SK-N-SH treated with all-trans-retinoic acid at 6 μM for 48 hours (cell line): ENCODE measurements around the gene SUPT16H.

Source experiments
- CREB5 ChIP-seq: fragments of 250-450 bp; sonication (Bioruptor Pico); IDR thresholded peaks from 2 replicates; pipeline ENCODE4 v1.5.1; 2020; ENCODE audit warnings: low read depth, mild to moderate bottlenecking, moderate library complexity
- GLIS3 ChIP-seq: fragments of 250-450 bp; sonication (Bioruptor Pico); IDR thresholded peaks from 2 replicates; pipeline ENCODE4 v1.5.0; 2020; ENCODE audit warnings: mild to moderate bottlenecking, moderate library complexity
- ISL1 ChIP-seq: fragments of 250-450 bp; sonication (Bioruptor Pico); IDR thresholded peaks from 2 replicates; pipeline ENCODE4 v2.1.2; 2022; ENCODE audit warnings: mild to moderate bottlenecking, moderate library complexity
- OSR1 ChIP-seq: fragments of 250-450 bp; sonication (Bioruptor Pico); IDR thresholded peaks from 2 replicates; pipeline ENCODE4 v1.8.0; 2022; ENCODE audit warnings: moderate library complexity, mild to moderate bottlenecking, inconsistent platforms
- ZFP3 ChIP-seq: fragments of 250-450 bp; sonication (Bioruptor Pico); IDR thresholded peaks from 2 replicates; pipeline ENCODE4 v1.5.0; 2020; ENCODE audit warnings: mild to moderate bottlenecking, moderate library complexity
- ZNF70 ChIP-seq: fragments of 450-650 bp; formaldehyde crosslinking; IDR thresholded peaks from 2 replicates; pipeline ENCODE4 v1.5.0; 2020; ENCODE audit warnings: mild to moderate bottlenecking, moderate library complexity
- ZNF8 ChIP-seq: fragments of 450-650 bp; formaldehyde crosslinking; IDR thresholded peaks from 2 replicates; pipeline ENCODE4 v1.5.0; 2020; ENCODE audit warnings: mild to moderate bottlenecking, moderate library complexity

GRCh38 chr14:21317398-21317797, 66.4 kb downstream of the SUPT16H start:
- TF ChIP-seq ZNF70 (CRISPR knock-in tag) (no peak), GLIS3 (CRISPR knock-in tag) (no peak), OSR1 (CRISPR knock-in tag) (no peak), ISL1 (no peak), ZFP3 (CRISPR knock-in tag) (no peak), ZNF8 (no peak), CREB5 (CRISPR knock-in tag) (no peak)
